PFSK-1 (cell line): ENCODE measurements around the gene GALNTL6.

Experiments
- FOXP2 ChIP-seq: optimal IDR thresholded peaks from 2 replicates; pipeline ENCODE3; 2011; ENCODE audit warnings: borderline replicate concordance, control low read depth, inconsistent platforms; ENCODE audit not compliant: insufficient read depth; ENCODE audit errors: extremely low read length, extremely low read depth
- POLR2AphosphoS5 ChIP-seq: IDR thresholded peaks from 2 replicates; pipeline ENCODE4 v1.6.1; 2012; ENCODE audit warnings: low read depth, mild to moderate bottlenecking, control low read depth, low read length, moderate library complexity
- REST ChIP-seq, 2 experiments: IDR thresholded peaks; 2 replicates each; pipeline versions ENCODE4 v1.6.1 to v1.8.0; 2011 to 2012; ENCODE audit warnings: low read depth in 2 of 2, low read length in 2 of 2, control low read depth in 1 of 2, inconsistent platforms in 1 of 2, mild to moderate bottlenecking in 1 of 2, moderate library complexity in 1 of 2; ENCODE audit not compliant: insufficient read depth in 1 of 2
- SIN3A ChIP-seq: IDR thresholded peaks from 2 replicates; pipeline ENCODE4 v1.6.1; 2012; ENCODE audit warnings: mild to moderate bottlenecking, low read length, moderate library complexity, borderline replicate concordance; ENCODE audit not compliant: insufficient read depth
- TAF1 ChIP-seq: IDR thresholded peaks from 2 replicates; pipeline ENCODE4 v1.6.1; 2012; ENCODE audit warnings: low read length, control low read depth, borderline replicate concordance; ENCODE audit not compliant: insufficient read depth

Gene GALNTL6

DNA sequence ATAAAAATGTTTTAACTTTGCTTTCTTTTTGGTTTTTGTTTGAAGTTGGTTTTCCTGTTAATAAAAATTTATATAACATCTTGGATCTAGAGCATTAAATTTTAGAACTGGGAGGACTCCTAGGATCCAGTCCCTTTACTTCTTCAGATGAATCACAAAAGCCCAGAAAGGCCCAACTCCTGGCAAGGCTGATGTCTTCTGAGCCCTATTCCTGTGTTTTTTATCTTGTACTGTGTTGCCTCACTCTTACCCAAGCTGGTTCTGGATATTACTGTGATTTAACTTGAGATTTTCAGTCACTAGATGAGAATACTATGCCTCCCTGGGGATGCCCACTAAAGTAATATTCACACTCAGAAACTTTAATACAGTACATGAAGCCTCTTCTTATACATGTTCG is 1228.3 kb downstream of the GALNTL6 start:
- no peak for TF ChIP-seq REST (IDR thresholded peaks at IDR 0.05; ENCODE audit: insufficient read depth in 1 of 2, low read depth in 2 of 2, low read length in 2 of 2)
- no peak for TF ChIP-seq POLR2AphosphoS5

GRCh38 chr4:173044340-173044739 is 1231.1 kb downstream of the GALNTL6 start:
- no peak for TF ChIP-seq TAF1
- TF ChIP-seq POLR2AphosphoS5: no peak
- no peak for TF ChIP-seq REST (IDR thresholded peaks at IDR 0.05; ENCODE audit: insufficient read depth in 1 of 2, low read depth in 2 of 2, low read length in 2 of 2)
- TF ChIP-seq FOXP2: no peak
- TF ChIP-seq SIN3A: no peak

DNA sequence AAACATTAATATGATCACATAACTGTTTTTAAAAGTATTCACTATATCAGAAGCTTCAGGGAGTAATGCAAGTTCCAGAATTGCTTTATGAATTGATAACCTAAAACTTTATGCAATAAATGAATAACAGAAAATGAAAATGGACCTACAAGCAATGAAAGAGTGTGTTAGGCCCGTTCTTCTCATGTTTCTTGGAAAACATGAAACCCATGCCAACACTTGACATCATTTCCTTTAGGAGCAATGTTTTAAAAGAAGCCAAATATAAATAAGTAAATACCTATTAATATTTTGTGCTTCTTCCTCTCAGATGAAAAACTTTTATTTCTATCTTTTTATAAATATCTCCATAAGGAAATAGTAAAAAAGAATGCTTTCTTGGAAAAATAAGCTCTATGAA is 1232.4 kb downstream of the GALNTL6 start:
- TF ChIP-seq FOXP2 (no peak), POLR2AphosphoS5 (no peak), REST (IDR thresholded peaks at IDR 0.05; ENCODE audit: insufficient read depth in 1 of 2, low read depth in 2 of 2, low read length in 2 of 2) (no peak), TAF1 (no peak), SIN3A (no peak)

GRCh38 chr4:173046144-173046543 is 1232.9 kb downstream of the GALNTL6 start:
- TF ChIP-seq REST (IDR thresholded peaks at IDR 0.05; ENCODE audit: insufficient read depth in 1 of 2, low read depth in 2 of 2, low read length in 2 of 2): no peak
- TF ChIP-seq FOXP2: no peak
- no peak for TF ChIP-seq POLR2AphosphoS5
- TF ChIP-seq SIN3A: no peak
- no peak for TF ChIP-seq TAF1

DNA sequence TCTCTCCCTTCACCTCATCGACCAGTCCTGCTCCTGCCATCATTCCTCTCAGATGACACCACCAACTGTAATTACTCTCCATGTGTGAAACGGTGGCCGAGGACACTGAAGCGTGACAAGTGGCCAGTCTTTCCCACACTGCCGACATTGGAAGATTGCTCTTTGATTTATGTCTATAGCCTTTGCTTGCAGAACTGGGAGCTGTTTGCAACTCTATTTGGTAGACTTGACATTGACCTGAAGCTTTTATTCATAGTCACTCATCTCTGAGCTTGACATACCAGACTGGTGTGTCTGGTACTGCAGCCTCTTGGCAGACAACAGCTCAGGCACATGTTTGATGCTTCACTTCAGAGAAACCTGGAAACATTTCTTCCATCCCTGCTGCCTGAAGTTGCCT is 1233.6 kb downstream of the GALNTL6 start:
- TF ChIP-seq SIN3A (no peak), FOXP2 (no peak), REST (IDR thresholded peaks at IDR 0.05; ENCODE audit: insufficient read depth in 1 of 2, low read depth in 2 of 2, low read length in 2 of 2) (no peak), TAF1 (no peak), POLR2AphosphoS5 (no peak)
